Measurements from ENCODE around the gene SVIP.

SVIP gene, protein sequence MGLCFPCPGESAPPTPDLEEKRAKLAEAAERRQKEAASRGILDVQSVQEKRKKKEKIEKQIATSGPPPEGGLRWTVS

DNA sequence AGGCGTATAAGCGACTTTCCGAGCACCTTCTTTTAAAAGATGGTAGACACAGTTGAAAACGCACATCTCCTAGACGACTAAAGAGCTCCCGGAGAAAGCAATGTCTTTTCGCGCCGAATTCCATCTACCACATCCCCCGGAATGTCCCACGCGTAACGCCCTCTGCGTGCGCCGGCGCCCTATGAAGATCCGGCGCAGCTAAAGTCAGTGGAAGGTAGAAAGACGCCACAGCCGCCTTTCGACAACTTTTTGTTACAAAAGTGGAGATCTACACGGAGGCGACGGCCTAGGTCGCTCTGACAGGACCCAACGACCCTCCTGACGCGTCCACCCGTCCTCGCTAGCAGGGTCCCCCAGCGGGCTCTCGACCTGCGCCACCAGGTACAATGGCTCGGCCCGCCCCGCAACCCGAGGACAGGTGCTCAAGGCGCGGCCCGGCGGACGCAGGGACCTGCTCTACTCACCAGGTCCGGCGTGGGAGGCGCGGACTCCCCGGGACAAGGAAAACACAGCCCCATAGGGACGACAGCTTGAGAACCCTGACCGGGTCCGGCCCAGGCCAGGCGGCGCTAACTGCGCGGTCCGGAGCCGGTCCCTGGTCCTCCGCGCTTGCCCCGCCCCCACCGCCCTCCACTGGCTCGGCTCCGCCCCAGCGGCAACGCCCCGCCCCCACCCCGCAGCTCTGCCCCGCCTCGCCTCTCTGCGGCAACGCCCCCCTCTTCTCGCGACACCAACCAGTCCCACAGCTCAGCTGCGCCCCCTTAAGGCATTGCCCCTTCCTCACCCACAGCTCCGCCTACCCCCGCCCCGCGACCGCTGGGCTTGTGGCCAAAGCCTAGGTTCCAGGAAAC lies at the start of gene SVIP:
SVIP (minus strand) TSS at position 571 of the 851 bp plus-strand sequence; CDS start at position 518, 53 bp downstream.
- DNase-seq = peak; percentile 84 to 96 (median 92)

DNA sequence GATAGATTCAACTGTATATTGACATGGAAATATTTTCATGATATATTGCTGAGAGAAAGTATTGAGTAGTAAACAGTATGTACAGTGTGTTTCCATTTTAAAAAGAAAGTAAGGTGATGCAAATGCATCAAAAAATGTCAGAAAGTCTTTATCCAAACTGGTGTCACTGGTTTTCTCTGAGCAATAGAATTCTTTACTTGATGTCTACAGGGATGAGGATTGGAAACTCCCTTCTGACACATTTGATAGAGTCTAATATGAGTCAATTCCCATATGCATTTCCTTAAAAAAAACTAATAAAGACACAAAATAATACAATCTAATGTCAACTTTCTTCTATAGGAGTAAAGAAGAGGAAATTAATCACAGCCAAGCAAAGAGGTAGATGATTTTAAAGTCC lies 49.0 kb upstream of the SVIP start:
- no peak for DNase-seq

DNA sequence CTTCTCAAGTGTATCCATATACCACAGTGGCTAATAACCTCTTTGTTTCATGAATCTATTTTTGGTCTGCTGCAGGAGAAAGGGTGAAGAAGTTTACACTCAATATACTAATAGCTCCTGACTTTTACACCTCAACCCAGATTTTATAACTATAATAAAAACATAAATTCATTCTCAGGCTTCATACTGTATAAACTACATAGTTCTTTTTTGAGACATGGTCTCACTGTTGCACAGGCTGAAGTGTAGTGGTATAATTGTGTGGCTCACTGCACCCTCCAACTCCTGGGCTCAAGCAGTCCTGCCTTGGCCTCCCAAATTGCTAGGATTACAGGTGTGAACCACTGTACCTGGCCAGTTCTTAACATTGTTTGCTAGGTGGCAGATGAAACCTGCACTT lies 48.4 kb upstream of the SVIP start:
- DNase-seq = no peak

DNA sequence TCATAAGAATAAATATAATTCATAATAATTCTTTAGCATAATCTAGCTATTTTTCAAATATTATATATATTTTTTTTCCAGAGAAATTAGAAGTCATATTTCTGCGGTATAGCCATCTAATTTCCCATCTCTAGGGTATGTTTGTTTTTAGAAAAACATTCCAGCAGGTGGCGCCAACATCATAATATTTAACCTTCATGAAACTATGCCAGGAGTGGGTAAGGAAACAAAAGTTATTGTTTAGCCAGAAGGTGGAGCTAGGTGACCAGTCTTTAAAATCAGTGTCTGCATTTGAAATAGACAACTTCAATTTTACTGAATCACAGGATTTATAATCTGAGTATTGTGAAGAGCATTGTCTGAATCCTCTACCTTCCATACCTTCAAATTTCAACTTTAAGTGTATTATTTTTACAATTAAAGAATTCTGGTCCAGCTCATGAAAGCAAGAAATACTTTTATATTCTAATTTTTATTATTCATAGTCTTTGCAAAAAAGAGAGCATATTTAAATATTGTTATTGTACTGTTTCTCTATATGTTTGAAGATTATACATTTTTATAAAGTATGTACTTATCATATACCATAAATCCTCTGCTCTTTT lies 46.4 kb upstream of the SVIP start:
- DNase-seq = peak; percentile 8 to 64 (median 28)

DNA sequence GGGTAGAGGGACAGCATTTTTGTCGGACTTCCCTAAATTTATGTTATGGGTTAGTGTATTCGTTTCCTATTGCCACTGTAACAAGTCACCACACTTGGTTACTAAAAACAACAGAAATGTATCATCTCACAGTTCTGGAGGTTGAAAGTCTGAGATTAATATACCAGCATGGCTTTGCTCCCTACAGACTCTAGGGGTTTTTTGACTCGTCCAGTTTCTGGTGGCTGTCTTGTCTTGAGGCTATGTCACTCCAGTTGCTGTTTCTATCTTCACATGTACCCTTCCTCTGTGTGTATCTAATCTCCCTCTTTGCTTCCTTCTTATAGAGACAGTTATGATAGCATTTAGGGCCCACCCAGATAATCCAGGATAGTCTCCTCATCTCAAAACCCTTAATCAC lies 39.7 kb upstream of the SVIP start:
- no peak for DNase-seq

DNA sequence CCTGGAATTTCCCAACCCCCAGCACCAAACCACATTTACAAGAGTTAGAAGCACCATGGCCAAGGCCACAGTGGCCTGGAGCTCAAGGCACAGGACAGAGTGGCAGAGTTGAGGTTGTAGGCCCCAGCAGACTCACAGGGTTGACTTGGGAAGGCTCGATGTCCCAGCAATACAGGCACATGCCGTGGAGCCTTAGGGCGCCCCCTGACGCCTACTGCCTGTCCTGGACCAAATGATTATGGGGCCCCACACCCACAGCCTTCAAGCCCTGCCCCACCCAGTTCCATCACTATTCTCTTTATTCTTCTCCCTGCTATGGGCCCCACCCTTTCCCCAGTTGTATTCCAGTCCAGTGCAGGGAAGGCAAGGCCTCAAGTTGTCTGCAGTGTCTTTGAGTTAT lies 30.6 kb upstream of the SVIP start, which contains the start of gene CCDC179:
CCDC179 (minus strand) TSS at position 234 of the 400 bp plus-strand sequence; CDS start at position 181, 53 bp downstream.
- DNase-seq = no peak

DNA sequence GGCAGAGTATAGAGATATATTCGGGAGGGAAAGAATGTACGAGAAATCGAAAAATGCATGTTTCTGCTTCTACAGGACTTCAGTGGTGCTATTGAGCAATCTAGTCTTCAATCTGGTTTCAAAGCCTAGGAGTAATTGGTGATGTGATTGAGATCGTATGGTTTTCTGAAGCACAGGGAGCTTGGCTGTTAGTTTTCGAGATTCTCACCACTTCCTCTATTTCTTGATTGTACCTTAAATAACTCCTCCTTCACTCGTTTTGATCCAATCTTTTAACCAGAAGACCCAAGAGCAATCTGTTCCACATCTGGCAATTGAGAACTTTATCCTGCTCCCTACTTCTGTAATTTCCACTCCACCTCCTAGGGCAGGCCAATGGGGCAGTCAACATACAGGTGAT lies 30.2 kb upstream of the SVIP start:
- DNase-seq = no peak

DNA sequence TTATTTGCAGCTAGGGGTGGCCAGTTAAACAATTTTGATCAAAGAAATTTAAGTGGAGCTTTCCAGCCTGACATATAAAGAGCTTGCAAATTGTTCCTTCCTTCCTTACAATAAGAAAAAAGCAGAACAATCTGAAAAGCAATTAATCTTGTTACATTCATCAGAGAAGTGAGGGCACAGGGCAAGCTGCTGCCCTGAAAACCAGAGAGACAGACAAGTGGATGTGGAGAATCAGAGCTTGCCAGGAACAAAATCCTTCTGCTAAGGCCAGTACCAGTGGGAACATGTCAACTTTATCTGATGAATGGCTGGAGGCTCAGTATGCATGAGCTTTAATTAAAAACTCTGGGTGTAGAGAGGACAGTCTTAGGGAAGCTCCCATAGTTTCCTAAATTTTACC lies 21.9 kb upstream of the SVIP start:
- DNase-seq = no peak

DNA sequence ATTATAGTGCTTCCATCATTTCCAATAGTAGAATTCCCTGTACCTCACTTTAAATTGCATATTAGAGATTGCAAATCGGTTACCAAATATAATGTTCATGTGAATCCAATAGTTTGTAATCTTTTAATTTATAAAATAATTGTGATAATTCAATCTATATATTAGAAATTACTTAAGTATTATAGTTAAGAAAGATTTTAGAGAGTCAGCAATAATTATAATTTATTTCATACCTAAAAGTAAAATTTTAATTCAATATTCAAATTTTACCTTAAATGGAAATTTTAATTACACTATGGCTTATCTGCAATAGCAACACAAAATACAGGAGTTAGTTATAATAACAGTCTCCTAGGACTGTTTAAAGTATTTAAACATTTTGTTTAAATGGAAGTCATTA lies 17.1 kb upstream of the SVIP start:
- no peak for DNase-seq

DNA sequence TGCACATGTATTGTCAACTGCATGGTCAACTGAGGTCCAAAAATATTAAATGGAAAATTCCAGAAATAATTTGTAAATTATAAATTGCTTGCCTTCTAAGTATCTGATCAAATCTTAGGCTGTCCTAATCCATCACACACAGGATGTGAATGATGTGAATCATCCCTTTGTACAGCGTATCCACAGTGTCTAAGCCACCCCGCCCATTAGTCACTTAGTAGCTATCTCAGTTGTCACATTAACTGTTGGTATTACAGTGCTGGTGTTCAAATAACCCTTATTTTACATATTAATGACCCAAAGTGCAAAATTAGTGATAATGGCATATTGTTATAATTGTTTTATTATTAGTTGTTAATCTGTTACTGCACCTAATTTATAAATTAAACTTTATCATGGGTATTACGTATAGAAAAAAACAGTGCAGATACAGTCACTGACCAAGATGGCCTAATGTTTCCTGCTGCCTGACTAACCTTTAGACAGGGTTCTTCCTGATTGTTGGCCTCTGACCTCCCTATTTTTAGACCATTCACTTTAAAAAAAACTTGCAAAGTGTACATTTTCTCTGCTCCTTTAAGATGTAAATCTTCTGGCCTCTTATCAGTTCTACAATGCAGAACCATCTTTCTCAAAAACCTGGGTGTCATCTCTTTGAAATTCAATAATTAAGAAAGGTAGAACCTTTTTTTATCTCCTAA lies 2.9 kb upstream of the SVIP start:
- no peak for DNase-seq

DNA sequence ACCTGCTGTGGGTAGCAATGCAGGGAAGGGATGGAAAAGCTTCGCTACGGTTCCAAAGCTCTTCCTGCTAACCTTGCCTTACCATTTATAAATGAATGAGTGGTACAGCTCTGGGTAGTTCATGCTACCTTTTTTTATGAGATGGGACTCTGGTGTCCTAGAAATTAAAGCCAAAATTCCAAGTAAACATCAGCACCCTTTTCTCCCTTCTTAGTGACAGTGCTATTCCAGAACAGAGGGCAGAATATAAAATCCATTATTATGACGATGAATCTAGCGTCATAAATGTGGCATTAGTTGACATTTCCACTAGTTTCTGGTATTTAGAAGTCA lies 447 bp upstream of the SVIP start:
- DNase-seq = no peak

DNA sequence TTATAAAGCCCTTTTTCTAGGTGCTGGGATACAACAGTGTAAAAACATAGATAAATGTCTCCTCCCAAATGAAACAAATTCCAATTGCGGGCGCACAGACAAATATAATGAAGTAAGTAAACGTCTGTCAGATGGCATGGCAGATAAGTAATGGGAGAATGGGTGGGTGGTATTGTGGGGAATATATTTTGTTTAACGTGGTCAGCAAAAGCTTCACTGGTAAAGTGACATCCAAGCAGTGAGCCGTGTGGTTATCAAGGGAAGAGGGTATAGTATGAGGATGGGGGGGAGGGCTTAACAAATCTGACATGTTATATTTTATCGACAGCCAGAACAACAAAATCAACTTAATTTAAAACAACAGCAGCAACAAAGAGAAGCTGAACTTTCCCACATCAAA lies 1.2 kb downstream of the SVIP start:
- DNase-seq = no peak

DNA sequence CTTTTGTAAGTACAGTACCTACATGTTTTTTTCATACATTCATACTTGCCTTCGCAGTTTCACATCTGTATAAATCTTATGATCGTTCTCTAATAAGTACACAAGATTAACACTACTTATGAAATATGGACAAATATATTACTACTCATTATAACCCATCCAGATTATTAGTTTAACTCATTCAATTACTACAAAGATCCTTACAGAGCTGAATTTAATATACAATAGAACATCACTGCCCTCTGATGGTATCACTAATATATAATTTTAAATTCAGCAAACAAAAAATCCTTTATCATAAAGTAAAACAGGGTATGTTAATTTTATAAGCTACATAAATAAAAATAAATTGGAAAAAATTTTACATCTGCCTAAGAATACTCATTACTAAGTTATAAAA lies 7.4 kb downstream of the SVIP start:
- no peak for DNase-seq

DNA sequence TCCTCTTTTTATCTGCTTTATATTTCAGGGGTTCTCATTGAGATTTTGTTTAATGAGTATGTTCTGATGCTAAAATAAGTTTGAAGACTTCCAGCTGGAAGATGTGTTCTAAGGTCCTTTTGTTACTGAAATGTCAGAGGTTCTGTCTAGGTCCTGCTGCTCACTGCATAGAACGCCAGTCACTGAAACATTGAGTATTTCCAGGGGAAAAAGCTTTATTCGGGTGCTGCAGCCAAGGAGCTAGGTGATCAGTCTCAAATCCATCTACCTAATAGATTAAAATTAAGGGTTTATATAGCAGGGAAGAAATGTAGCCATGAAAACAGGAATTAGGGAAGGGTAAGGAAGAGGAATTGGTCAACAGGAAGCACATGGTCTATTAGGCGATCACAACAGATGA lies 19.7 kb downstream of the SVIP start:
- no peak for DNase-seq

DNA sequence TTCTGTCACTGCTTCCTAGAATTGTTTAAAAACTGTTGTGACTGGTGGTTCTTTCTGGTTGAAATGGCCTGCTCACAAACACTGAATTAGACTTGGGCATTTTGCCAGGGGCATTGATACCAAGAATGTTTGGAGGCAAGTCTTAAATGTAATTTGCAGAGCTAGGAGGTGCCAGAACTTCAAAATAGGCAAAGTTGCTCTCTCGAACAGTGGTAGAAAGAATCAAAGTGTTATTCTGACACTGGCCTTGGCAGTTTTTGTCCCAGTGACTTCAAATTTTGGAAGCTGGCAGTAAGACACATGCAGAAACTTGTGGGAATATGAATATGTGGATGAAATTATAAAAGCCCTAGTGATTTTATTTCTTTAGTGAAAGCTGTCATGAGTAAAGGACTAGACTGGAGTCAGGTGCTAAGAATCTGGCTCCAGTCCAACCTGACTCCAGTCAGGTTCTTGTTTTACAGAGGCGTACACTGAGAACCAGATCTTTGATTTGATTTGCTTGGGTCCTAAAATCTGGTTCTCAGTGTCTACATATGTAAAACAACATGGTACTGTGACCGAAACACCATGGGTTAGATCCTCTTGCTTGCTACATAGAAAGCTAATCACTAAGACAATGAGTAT lies 20.9 kb downstream of the SVIP start:
- no peak for DNase-seq

DNA sequence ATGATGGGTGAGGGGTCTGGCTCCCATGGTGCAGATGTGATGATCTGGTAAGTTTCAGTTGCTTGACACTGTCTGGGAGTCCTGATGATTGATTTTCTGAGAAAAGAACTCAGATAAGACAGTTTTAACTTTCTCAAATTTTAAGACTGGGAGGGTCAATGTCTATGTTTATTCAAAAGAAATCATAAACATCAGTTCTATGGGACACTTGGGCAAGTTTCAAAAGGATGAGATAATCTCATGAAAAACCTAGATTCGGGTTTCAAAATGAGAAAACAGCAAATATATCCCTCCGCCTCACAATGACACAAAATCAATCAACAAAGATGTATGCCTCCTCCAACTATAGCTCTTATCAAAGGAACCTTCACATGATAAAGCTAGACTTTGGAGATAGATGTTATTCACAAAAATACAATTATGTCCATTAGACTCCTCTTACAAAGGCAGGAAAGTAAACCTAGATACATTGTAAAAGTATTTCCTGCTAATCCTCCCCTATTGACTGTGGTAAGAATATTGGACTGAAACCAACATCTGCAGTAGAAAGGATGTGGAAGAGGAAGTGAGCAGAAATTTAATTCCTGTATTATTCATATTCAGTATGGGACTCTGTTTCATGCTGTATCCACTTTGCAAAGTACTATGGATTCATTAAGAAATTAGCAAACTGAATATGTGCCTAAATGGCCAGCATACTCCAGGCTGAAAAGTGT lies 21.6 kb downstream of the SVIP start:
- no peak for DNase-seq

DNA sequence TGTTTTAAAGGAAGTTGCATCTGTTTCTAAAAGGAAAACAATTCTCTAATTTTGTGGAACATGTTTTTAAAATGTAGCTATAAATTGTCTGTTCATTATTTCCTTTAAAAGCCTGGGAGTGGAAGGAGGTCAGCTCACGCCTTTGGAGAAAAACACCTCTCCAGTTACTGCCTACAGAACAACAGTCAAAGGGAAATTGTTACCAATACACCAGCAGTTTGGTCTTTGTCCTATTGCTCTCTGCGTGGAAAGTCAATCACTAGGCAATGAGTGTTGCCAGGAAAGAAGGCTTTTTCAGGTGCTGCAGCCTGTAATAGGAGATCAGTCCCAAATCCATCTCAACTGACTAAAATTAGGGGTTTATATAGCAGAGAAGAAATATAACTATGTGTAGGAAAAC lies 22.2 kb downstream of the SVIP start:
- no peak for DNase-seq

DNA sequence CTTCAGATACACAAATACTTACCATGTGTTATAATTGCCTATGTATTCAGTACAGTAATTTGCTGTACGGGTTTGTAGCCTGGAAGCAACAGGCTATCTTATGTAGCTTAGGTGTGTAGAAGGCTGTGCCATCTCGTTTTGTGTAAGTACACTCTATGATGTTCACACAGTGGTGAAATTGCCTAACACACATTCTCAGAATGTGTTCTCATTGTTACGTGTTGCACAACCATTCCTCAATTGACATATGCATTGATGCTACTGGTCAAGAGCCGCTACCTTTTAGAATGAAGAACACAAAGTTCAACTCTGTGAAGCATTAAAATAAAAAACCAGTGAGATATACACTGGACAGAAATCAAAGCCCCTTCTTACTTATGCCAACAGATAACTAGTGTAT lies 26.7 kb downstream of the SVIP start:
- DNase-seq = no peak

DNA sequence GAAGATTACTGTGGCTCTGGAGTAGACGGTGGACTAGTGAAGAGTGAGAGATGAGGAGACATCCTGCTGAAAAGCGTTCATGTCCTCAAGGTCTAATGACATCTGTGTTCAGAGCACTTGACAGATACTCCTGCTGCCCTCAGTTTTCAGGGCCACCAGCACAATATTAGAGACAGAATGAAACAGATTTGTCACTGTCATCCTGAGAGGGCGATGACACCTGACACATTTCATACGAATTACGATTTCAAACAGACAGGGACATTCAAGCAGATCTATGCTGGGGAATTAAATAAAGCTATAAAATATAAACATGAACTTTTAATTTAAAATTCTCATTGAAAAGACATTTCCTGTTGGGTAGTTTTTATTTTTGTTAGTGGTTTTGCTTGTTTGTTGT lies 29.1 kb downstream of the SVIP start:
- no peak for DNase-seq

DNA sequence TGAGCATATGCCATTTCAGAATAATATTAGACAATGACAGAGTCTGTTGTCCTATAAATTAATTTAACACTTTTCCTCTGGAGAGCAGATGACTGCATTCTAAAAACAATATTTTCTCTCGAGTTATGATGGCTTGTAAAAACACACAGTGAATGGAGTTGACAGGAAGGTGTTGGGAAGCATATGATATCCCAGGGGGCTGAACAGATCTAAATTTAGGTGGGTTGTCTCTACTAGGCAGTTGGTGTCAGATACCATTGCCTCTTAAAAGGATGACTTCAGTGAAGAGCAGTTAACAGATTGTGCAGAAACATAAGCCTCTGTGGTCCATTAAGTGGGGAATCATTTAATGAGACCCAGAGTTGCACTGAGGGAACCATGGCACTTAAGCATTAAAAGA lies 30.7 kb downstream of the SVIP start:
- no peak for DNase-seq

DNA sequence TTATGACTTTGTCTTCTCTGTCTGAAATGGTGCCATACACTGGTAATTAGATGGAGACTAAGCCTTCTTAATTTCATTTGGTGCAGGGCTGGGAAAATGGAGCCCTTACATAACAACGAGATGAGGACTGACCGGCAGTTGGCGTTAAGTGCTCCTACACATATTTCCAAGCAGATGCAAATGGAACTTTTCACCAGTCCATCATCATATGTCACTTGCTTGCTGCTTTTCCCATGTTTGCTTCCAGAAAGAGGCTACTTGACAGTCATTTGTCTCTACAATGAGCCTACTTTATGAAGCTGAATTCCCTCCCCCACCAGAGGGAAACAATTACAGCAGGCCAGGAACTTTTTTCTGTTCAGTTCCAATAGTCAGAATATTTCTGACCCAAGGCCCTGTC lies 32.6 kb downstream of the SVIP start:
- DNase-seq = no peak

DNA sequence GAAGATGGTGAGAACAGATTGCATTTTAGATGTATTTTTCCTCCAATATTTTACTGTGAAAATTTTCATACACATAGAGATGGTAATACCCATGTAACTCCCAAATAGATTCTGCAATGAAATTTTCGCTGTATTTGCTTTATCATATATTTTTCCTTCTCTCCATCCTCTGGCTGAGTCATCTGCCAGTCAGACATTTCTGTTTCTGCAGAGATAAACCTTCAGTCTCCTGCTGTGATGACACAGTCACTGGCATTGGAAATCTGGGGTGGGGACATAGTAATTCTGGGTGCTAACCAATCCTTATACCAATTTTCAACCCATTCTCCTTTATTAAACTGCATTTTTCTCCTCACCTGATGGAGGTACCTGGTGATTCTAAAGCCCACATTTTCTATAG lies 33.7 kb downstream of the SVIP start:
- DNase-seq = no peak

DNA sequence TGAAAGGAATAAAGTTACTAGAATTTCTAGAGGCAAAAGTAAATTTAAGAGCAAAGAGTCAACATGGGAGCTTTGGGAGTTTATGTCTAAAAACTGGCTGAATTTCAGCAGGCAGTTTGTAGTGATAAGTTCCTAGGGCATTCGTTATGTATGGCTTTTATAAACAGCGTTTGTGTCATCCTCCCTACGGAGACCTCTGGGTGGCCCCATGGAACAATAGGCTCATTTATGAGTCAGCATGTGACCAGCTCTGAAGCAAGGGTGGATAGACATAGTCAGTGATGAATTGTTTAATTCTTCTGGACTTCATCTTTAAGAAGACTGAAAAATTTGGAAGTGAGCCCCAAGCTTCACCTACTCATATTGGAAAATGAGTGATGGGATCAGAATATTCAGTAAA lies 37.1 kb downstream of the SVIP start:
- no peak for DNase-seq
